HepG2 (cell line): ENCODE data around the gene CHRM2. TPM values are rescaled to one million over a fixed set of nuclear protein-coding genes. Genes with fewer than 3 reads are reported as not detected.

Source experiments
- ATAC-seq: fragments of 200-7000 bp; cut with Tn5 transposase; 3 replicates; pipeline ENCODE4 v1.9.1; 2020; ENCODE audit warnings: mild to moderate bottlenecking, moderate library complexity
- BruUV-seq: library from RNA; stranded (reverse); fragments of 400-500 nt; replicated peaks from 2 replicates; lab custom pipeline; 2021; lab: Mats Ljungman, UMichigan
- CTCF ChIA-PET: fragments of 300-600 bp; formaldehyde crosslinking; extraction: SDS; loops from one replicate; lab custom pipeline; 2021; ENCODE audit warnings: low total read pairs, inconsistent platforms, low intra/inter-chr PET ratio; lab: Yijun Ruan, JAX
- POLR2A ChIA-PET: fragments of 350-600 bp; sonication (Branson Sonifier 250); formaldehyde crosslinking; loops from one replicate; lab custom pipeline; 2020; ENCODE audit warnings: antibody characterized with exemption, inconsistent platforms; lab: Yijun Ruan, JAX
- DNase-seq: peaks from one replicate; pipeline ENCODE4 v3.0.0-alpha.2; 2015; ENCODE audit warnings: low spot score
- FAIRE-seq: peaks from 3 replicates; lab custom pipeline; 2011; peaks lifted over from hg19 to GRCh38; lab: Jason Lieb, UNC
- H2AFZ ChIP-seq: one replicate; pipeline ENCODE4 v1.6.1; 2011; ENCODE audit warnings: low read length, inconsistent platforms
- H3K27ac ChIP-seq: fragments of 300-600 bp; 3 replicates; pipeline ENCODE4 v1.8.0; 2011; ENCODE audit warnings: mixed run types, mild to moderate bottlenecking, mixed read lengths, low read length, inconsistent platforms; ENCODE audit not compliant: insufficient read depth; ENCODE audit errors: extremely low read length
- H3K27me3 ChIP-seq, 2 experiments: fragments of 200-600 bp in 1 of 2; 2 replicates in 1 of 2; 3 replicates in 1 of 2; pipeline versions ENCODE4 v1.6.0 to v1.8.0; 2011; ENCODE audit warnings: low read length in 2 of 2, mild to moderate bottlenecking in 2 of 2, moderate library complexity in 2 of 2, inconsistent platforms in 1 of 2; ENCODE audit not compliant: insufficient read depth in 2 of 2, control insufficient read depth in 1 of 2
- H3K36me3 ChIP-seq, 2 experiments: fragments of 200-600 bp in 1 of 2; replicated peaks in 1 of 2; 2 replicates in 1 of 2; 3 replicates in 1 of 2; pipeline versions ENCODE4 v1.5.1 to v1.8.0; 2011; ENCODE audit warnings: low read length in 2 of 2, inconsistent platforms in 1 of 2; ENCODE audit not compliant: insufficient read depth in 2 of 2, control insufficient read depth in 1 of 2
- H3K4me1 ChIP-seq: 2 replicates; pipeline ENCODE4 v1.5.1; 2012; ENCODE audit warnings: low read length, inconsistent platforms; ENCODE audit not compliant: insufficient read depth
- H3K4me2 ChIP-seq: 2 replicates; pipeline ENCODE4 v1.6.0; 2011; ENCODE audit warnings: low read depth, low read length, inconsistent platforms
- H3K4me3 ChIP-seq, 3 experiments: fragments of 200-600 bp in 1 of 3; sonication (generic), shearing (Covaris generic) in 1 of 3; replicated peaks in 1 of 3; 2 replicates each; pipeline ENCODE4 v1.5.1; 2011 to 2016; ENCODE audit warnings: low read length in 3 of 3, inconsistent platforms in 2 of 3, low read depth in 2 of 3, mild to moderate bottlenecking in 2 of 3, control low read depth in 1 of 3, mixed read lengths in 1 of 3; ENCODE audit not compliant: insufficient read depth in 1 of 3
- H3K79me2 ChIP-seq: one replicate; pipeline ENCODE4 v1.6.1; 2011; ENCODE audit warnings: low read length, inconsistent platforms; ENCODE audit not compliant: insufficient read depth
- H3K9ac ChIP-seq: 2 replicates; pipeline ENCODE4 v1.6.0; 2011; ENCODE audit warnings: mild to moderate bottlenecking, low read depth, low read length, inconsistent platforms; ENCODE audit not compliant: insufficient read depth
- H3K9me3 ChIP-seq: 2 replicates; pipeline ENCODE4 v1.5.1; 2012; ENCODE audit warnings: mild to moderate bottlenecking, low read length
- H4K20me1 ChIP-seq: 2 replicates; pipeline ENCODE4 v1.6.0; 2011; ENCODE audit warnings: inconsistent platforms, mild to moderate bottlenecking, low read length, moderate library complexity; ENCODE audit not compliant: insufficient read depth
- CBX5 ChIP-seq: sonication (generic); formaldehyde crosslinking; IDR thresholded peaks from 2 replicates; pipeline ENCODE4 v1.4.0; 2020; ENCODE audit warnings: missing genetic modification reagents, borderline replicate concordance
- CTCF ChIP-seq: sonication (generic); formaldehyde crosslinking; IDR thresholded peaks from 2 replicates; pipeline ENCODE4 v1.5.0; 2020; ENCODE audit warnings: mild to moderate bottlenecking, missing genetic modification reagents, moderate library complexity
- DNMT1 ChIP-seq: sonication (generic); formaldehyde crosslinking; IDR thresholded peaks from 2 replicates; pipeline ENCODE4 v1.5.1; 2020; ENCODE audit warnings: mild to moderate bottlenecking, missing genetic modification reagents
- HCFC1 ChIP-seq: fragments of 150-350 bp; IDR thresholded peaks from 2 replicates; pipeline ENCODE4 v1.6.1; 2014; ENCODE audit warnings: low read depth, low read length
- HDAC2 ChIP-seq: sonication (generic); formaldehyde crosslinking; IDR thresholded peaks from 2 replicates; pipeline ENCODE4 v1.4.0; 2020; ENCODE audit warnings: missing genetic modification reagents
- KDM3A ChIP-seq: IDR thresholded peaks from 2 replicates; pipeline ENCODE4 v1.6.1; 2018; ENCODE audit warnings: low read depth, missing compliant biosample characterization
- KLF15 ChIP-seq: sonication (generic); formaldehyde crosslinking; IDR thresholded peaks from 2 replicates; pipeline ENCODE4 v1.8.1; 2023; ENCODE audit warnings: borderline replicate concordance, mild to moderate bottlenecking, inconsistent platforms, missing genetic modification reagents, mixed read lengths
- MEF2D ChIP-seq: sonication (generic); formaldehyde crosslinking; IDR thresholded peaks from 2 replicates; pipeline ENCODE4 v1.5.1; 2020; ENCODE audit warnings: mild to moderate bottlenecking, missing genetic modification reagents
- PAX8 ChIP-seq: sonication (generic); formaldehyde crosslinking; IDR thresholded peaks from 2 replicates; pipeline ENCODE4 v1.8.0; 2022; ENCODE audit warnings: mild to moderate bottlenecking, missing genetic modification reagents, borderline replicate concordance
- SNAPC2 ChIP-seq: sonication (generic); formaldehyde crosslinking; IDR thresholded peaks from 2 replicates; pipeline ENCODE4 v1.8.1; 2022; ENCODE audit warnings: mild to moderate bottlenecking, missing genetic modification reagents
- ZBTB39 ChIP-seq: sonication (generic); formaldehyde crosslinking; IDR thresholded peaks from 2 replicates; pipeline ENCODE4 v1.5.0; 2020; ENCODE audit warnings: missing genetic modification reagents
- ZNF17 ChIP-seq: sonication (generic); formaldehyde crosslinking; IDR thresholded peaks from 2 replicates; pipeline ENCODE4 v1.5.0; 2020; ENCODE audit warnings: mild to moderate bottlenecking, missing genetic modification reagents
- ZNF30 ChIP-seq: sonication (generic); formaldehyde crosslinking; IDR thresholded peaks from 2 replicates; pipeline ENCODE4 v1.5.0; 2020; ENCODE audit warnings: mild to moderate bottlenecking, missing genetic modification reagents
- ZNF382 ChIP-seq: sonication (generic); formaldehyde crosslinking; IDR thresholded peaks from 2 replicates; pipeline ENCODE4 v1.5.0; 2020; ENCODE audit warnings: missing genetic modification reagents, mild to moderate bottlenecking, borderline replicate concordance
- ZNF746 ChIP-seq: sonication (generic); formaldehyde crosslinking; IDR thresholded peaks from 2 replicates; pipeline ENCODE4 v1.8.0; 2022; ENCODE audit warnings: mild to moderate bottlenecking, missing genetic modification reagents
- ZNF747 ChIP-seq: sonication (generic); formaldehyde crosslinking; IDR thresholded peaks from 2 replicates; pipeline ENCODE4 v1.8.1; 2023; ENCODE audit warnings: missing genetic modification reagents, mild to moderate bottlenecking, borderline replicate concordance
- ZNF891 ChIP-seq: sonication (generic); formaldehyde crosslinking; IDR thresholded peaks from 2 replicates; pipeline ENCODE4 v1.5.0; 2020; ENCODE audit warnings: mild to moderate bottlenecking, missing genetic modification reagents
- ZZZ3 ChIP-seq: sonication (generic); formaldehyde crosslinking; IDR thresholded peaks from 2 replicates; pipeline ENCODE4 v1.4.0; 2020; ENCODE audit warnings: missing genetic modification reagents, mild to moderate bottlenecking, borderline replicate concordance
- in situ Hi-C: cut with HindIII; loops from 2 replicates; pipeline ENCODE4 v1.10.0; 2017; ENCODE audit warnings: low pct_unique_long_range_greater_than_20kb; ENCODE audit not compliant: extremely low pct_ligation_motif_present
- intact Hi-C: fragments of 100-400 bp; cut with micrococcal nuclease; formaldehyde crosslinking; loops from one replicate; pipeline ENCODE4 v1.10.0; 2022; ENCODE audit not compliant: unreplicated experiment
- polyA plus RNA-seq, 8 experiments: library from polyadenylated mRNA; depleted of rRNA in 3 of 8; stranded (reverse) in 7 of 8; unstranded in 1 of 8; fragments of >200 nt; fragmentation: Illumina TruSeq in 4 of 8; extraction: Trizol in 4 of 8; gene quantifications; 2 replicates each; pipeline versions ENCODE4 v1.2.1 to v1.2.3, GENCODE V29; 2011 to 2016; ENCODE audit warnings: low read depth in 4 of 8, missing spikeins in 1 of 8, mixed read lengths in 1 of 8; ENCODE audit not compliant: insufficient read depth in 1 of 8
- total RNA-seq, 5 experiments: library from RNA; depleted of rRNA; stranded (reverse); fragments of >200 nt; fragmentation: Illumina TruSeq; extraction: Trizol; gene quantifications; 2 replicates each; pipeline ENCODE4 v1.2.3, GENCODE V29; 2016; ENCODE audit warnings: low read depth in 1 of 5
- TF ChIP-seq, protein P1 (sequence below): sonication (generic); formaldehyde crosslinking; conservative IDR thresholded peaks from 2 replicates; pipeline ENCODE4 v1.4.0; 2020; ENCODE audit warnings: missing genetic modification reagents
- TF ChIP-seq, protein P2 (sequence below): sonication (generic); formaldehyde crosslinking; IDR thresholded peaks from 2 replicates; pipeline ENCODE4 v1.8.1; 2023; ENCODE audit warnings: mild to moderate bottlenecking, missing genetic modification reagents, borderline replicate concordance

Gene CHRM2
- total and polyA plus RNA-seq, 2 of the 13 experiments (the other 11 are each of a cell fraction or from before 2014, with no cell fraction given), result not detected

- TF ChIP-seq ZNF17 (no peak), ZNF747 (CRISPR knock-in tag) (no peak), ZZZ3 (CRISPR knock-in tag) (no peak), KDM3A (no peak), ZBTB39 (no peak)
Measured at GRCh38 chr7:136925044-136925443, 56.6 kb downstream of the CHRM2 start (continued).

DNA sequence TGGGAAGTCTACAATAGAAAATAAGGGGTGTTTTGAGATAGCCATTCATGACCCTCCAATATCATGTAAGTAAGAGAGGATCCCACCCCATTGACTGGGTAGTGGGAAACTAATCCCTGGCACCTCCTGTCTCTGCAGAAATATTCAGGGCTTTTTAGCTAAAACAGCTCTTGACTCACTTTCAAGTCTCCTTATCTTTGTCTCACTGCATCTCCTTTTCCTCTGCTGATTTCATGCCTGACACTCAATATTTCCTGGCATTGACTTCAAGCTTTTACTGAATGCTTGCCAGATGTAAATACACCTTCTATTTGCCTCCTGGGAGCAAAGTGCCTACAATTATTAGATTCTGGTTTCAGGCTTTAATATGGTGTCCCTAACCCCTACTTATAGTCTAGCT, 57.1 kb downstream of the CHRM2 start:
- no peaks in the 10 kb centered on the region for H3K27me3 ChIP-seq
- H2AFZ ChIP-seq, result no peak overlapping the region
- intact Hi-C loops, result no loop called here
- no peaks in the 10 kb centered on the region for H3K36me3 ChIP-seq
- H3K9me3 ChIP-seq, result no peaks in the 10 kb centered on the region
- no peaks in the 10 kb centered on the region for H4K20me1 ChIP-seq
- no peak overlapping the region for H3K4me3 ChIP-seq
- in situ Hi-C loops, result no loop called here
- DNase-seq, result no peak
- BruUV-seq, result no TSS peak
- H3K79me2 ChIP-seq, result no peaks in the 10 kb centered on the region
- no peak overlapping the region for H3K27ac ChIP-seq
- no peaks in the 10 kb centered on the region for H3K4me1 ChIP-seq
- H3K9ac ChIP-seq, result no peak overlapping the region
- ATAC-seq, result no peak
- FAIRE-seq, result no peak
- no peak overlapping the region for H3K4me2 ChIP-seq
- POLR2A ChIA-PET, result no interaction called here
- CTCF ChIA-PET, result no interaction called here
- TF ChIP-seq ZNF382 (CRISPR knock-in tag) (no peak), ZNF30 (CRISPR knock-in tag) (no peak), ZNF746 (no peak), ZNF891 (CRISPR knock-in tag) (no peak), KLF15 (CRISPR knock-in tag) (no peak), CTCF (CRISPR knock-in tag) (no peak), CBX5 (CRISPR knock-in tag) (no peak), DNMT1 (CRISPR knock-in tag) (no peak), HCFC1 (no peak), HDAC2 (CRISPR knock-in tag) (no peak), PAX8 (CRISPR knock-in tag) (no peak), SNAPC2 (CRISPR knock-in tag) (no peak), MEF2D (no peak)
- TF ChIP-seq, protein P1, sequence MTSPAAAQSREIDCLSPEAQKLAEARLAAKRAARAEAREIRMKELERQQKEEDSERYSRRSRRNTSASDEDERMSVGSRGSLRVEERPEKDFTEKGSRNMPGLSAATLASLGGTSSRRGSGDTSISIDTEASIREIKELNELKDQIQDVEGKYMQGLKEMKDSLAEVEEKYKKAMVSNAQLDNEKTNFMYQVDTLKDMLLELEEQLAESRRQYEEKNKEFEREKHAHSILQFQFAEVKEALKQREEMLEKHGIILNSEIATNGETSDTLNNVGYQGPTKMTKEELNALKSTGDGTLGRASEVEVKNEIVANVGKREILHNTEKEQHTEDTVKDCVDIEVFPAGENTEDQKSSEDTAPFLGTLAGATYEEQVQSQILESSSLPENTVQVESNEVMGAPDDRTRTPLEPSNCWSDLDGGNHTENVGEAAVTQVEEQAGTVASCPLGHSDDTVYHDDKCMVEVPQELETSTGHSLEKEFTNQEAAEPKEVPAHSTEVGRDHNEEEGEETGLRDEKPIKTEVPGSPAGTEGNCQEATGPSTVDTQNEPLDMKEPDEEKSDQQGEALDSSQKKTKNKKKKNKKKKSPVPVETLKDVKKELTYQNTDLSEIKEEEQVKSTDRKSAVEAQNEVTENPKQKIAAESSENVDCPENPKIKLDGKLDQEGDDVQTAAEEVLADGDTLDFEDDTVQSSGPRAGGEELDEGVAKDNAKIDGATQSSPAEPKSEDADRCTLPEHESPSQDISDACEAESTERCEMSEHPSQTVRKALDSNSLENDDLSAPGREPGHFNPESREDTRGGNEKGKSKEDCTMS (CRISPR knock-in tag), result no peak
- TF ChIP-seq, protein P2, sequence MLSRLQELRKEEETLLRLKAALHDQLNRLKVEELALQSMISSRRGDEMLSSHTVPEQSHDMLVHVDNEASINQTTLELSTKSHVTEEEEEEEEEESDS, result no peak
